ENCODE measurements around the gene CCDC88C. TPM values are rescaled to one million over a fixed set of nuclear protein-coding genes. Genes with fewer than 3 reads are reported as not detected.

The CCDC88C gene
- total RNA-seq, 1 experiment from 2014 or later, result 21.3 TPM

- intact Hi-C loops (cut with micrococcal nuclease; ENCODE audit: unreplicated experiment) (no loop called here), in situ Hi-C loops (cut with HindIII; ENCODE audit: low pct_unique_long_range_greater_than_20kb, low sequenced_read_pairs) (no loop called here)
- no peak for DNase-seq (ENCODE audit: low read depth, low spot score)
- no peaks in the 10 kb centered on the region for H3K9me3 ChIP-seq (ENCODE audit: control insufficient read depth, insufficient read depth, low read depth, low read length)
- H3K27me3 ChIP-seq (ENCODE audit: control insufficient read depth, insufficient read depth, low read length), result no peaks in the 10 kb centered on the region
- TF ChIP-seq POLR2AphosphoS5 (IDR thresholded peaks at IDR 0.05; ENCODE audit: low read depth, low read length) (no peak), SIN3A (IDR thresholded peaks at IDR 0.05; ENCODE audit: borderline replicate concordance, insufficient read depth, low read depth, low read length) (no peak), CTCF (IDR thresholded peaks at IDR 0.05) (no peak), TCF7L2 (IDR thresholded peaks at IDR 0.05; ENCODE audit: low read depth, low read length) (no peak)
- TF ChIP-seq, protein P1, sequence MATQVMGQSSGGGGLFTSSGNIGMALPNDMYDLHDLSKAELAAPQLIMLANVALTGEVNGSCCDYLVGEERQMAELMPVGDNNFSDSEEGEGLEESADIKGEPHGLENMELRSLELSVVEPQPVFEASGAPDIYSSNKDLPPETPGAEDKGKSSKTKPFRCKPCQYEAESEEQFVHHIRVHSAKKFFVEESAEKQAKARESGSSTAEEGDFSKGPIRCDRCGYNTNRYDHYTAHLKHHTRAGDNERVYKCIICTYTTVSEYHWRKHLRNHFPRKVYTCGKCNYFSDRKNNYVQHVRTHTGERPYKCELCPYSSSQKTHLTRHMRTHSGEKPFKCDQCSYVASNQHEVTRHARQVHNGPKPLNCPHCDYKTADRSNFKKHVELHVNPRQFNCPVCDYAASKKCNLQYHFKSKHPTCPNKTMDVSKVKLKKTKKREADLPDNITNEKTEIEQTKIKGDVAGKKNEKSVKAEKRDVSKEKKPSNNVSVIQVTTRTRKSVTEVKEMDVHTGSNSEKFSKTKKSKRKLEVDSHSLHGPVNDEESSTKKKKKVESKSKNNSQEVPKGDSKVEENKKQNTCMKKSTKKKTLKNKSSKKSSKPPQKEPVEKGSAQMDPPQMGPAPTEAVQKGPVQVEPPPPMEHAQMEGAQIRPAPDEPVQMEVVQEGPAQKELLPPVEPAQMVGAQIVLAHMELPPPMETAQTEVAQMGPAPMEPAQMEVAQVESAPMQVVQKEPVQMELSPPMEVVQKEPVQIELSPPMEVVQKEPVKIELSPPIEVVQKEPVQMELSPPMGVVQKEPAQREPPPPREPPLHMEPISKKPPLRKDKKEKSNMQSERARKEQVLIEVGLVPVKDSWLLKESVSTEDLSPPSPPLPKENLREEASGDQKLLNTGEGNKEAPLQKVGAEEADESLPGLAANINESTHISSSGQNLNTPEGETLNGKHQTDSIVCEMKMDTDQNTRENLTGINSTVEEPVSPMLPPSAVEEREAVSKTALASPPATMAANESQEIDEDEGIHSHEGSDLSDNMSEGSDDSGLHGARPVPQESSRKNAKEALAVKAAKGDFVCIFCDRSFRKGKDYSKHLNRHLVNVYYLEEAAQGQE (IDR thresholded peaks at IDR 0.05; ENCODE audit: insufficient read depth in 1 of 2, low read depth in 2 of 2, low read length in 1 of 2), result no peak
- H3K4me1 ChIP-seq (ENCODE audit: control insufficient read depth, insufficient read depth, low read length), result no peaks in the 10 kb centered on the region
- no peak overlapping the region for H3K4me3 ChIP-seq (ENCODE audit: low read depth in 2 of 2, low read length in 2 of 2)
- ATAC-seq, result no peak
- BruUV-seq (replicated peaks), result no TSS peak
- ChIA-PET POLR2A (no interaction called here), CTCF (no interaction called here)
- no peaks in the 10 kb centered on the region for H3K36me3 ChIP-seq (ENCODE audit: control insufficient read depth, insufficient read depth, low read length)
- no peak overlapping the region for H3K27ac ChIP-seq (ENCODE audit: low read length)
These were observed 161.0 kb downstream of the CCDC88C start for GRCh38 chr14:91256661-91257060.

DNA sequence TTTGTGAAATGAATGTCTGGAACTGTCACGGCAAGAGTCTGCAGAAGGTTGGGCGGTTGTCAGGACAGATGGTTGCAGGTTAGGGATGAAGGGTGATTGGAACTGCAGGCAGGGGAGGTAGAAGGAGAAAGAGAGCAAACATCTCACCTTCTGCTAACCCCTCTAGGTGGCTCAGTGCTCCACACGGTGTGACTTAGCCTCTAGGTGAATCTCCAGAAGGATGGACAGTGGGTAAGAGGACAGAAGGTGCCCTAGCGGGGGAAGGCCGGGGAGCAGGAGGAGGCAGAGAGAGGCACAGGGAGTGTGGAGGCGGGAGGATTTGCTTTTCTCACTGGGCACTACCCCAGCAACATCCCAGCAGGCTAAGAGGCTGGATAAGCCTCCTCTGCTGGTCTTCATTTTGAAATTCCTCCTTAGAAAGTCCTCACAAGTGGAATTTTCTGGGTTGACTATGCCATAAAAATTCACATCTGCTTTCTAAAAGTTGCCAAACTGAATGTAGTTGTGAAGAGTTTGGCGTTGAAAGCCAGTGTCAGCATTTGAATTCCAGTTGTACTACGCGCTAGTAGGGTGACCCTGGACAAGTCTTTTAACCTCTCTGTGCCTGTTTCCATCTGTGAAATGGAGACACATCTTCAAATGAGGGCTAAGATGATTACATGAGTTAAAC is 162.5 kb downstream of the CCDC88C start:
- in situ Hi-C loops (cut with HindIII; ENCODE audit: low pct_unique_long_range_greater_than_20kb, low sequenced_read_pairs) (no loop called here), intact Hi-C loops (cut with micrococcal nuclease; ENCODE audit: unreplicated experiment) (no loop called here)
- CTCF ChIA-PET, result no interaction called here
- no peaks in the 10 kb centered on the region for H3K4me1 ChIP-seq (ENCODE audit: control insufficient read depth, insufficient read depth, low read length)
- DNase-seq (ENCODE audit: low read depth, low spot score) (no peak), ATAC-seq (no peak)
- POLR2A ChIA-PET, result interaction anchor here (0.6 kb wide), 1 partner anchor 534 kb away, joined by 4 read pairs; no protein-coding TSS in a partner anchor
- no peaks in the 10 kb centered on the region for H3K27me3 ChIP-seq (ENCODE audit: control insufficient read depth, insufficient read depth, low read length)
- BruUV-seq (replicated peaks), result no TSS peak
- H3K4me3 ChIP-seq (ENCODE audit: low read depth in 2 of 2, low read length in 2 of 2), result no peak overlapping the region
- no peaks in the 10 kb centered on the region for H3K36me3 ChIP-seq (ENCODE audit: control insufficient read depth, insufficient read depth, low read length)
- no peaks in the 10 kb centered on the region for H3K9me3 ChIP-seq (ENCODE audit: control insufficient read depth, insufficient read depth, low read depth, low read length)
- no peak overlapping the region for H3K27ac ChIP-seq (ENCODE audit: low read length)
- TF ChIP-seq SIN3A (IDR thresholded peaks at IDR 0.05; ENCODE audit: borderline replicate concordance, insufficient read depth, low read depth, low read length) (no peak), CTCF (IDR thresholded peaks at IDR 0.05) (no peak), POLR2AphosphoS5 (IDR thresholded peaks at IDR 0.05; ENCODE audit: low read depth, low read length) (no peak), TCF7L2 (IDR thresholded peaks at IDR 0.05; ENCODE audit: low read depth, low read length) (no peak)
- TF ChIP-seq, protein P1 (IDR thresholded peaks at IDR 0.05; ENCODE audit: insufficient read depth in 1 of 2, low read depth in 2 of 2, low read length in 1 of 2), result no peak
